WTC11 (cell line): ENCODE data around the gene GPR157. TPM values are rescaled to one million over a fixed set of nuclear protein-coding genes. Genes with fewer than 3 reads are reported as not detected.
"Not testable (repeated sequence)": the region's sequence is repeated elsewhere in the genome, so short reads cannot be mapped to it uniquely, and the experiment has no call there.

Source experiments
- ATAC-seq: fragments of 200-7000 bp; cut with Tn5 transposase; 2 replicates; pipeline ENCODE4 v1.10.0; 2021; ENCODE audit warnings: mild to moderate bottlenecking, moderate library complexity
- CTCF ChIA-PET: fragments of 300-600 bp; sonication (Branson Sonifier 250); formaldehyde crosslinking; loops from one replicate; lab custom pipeline; 2021; ENCODE audit warnings: antibody characterized with exemption; lab: Charles Lee
- POLR2A ChIA-PET: fragments of 350-600 bp; sonication (Branson Sonifier 250); formaldehyde crosslinking; loops from one replicate; lab custom pipeline; 2021; ENCODE audit warnings: antibody characterized with exemption; lab: Charles Lee
- DNase-seq: peaks from one replicate; pipeline ENCODE4 v3.0.0; 2021; ENCODE audit warnings: low spot score
- H3K27ac Mint-ChIP-seq: 2 replicates; pipeline ENCODE4 v1.8.0; 2021; ENCODE audit warnings: mixed read lengths
- H3K27me3 Mint-ChIP-seq: 2 replicates; pipeline ENCODE4 v1.8.0; 2021; ENCODE audit warnings: low read depth, mild to moderate bottlenecking, moderate library complexity, mixed read lengths
- H3K36me3 Mint-ChIP-seq: 2 replicates; pipeline ENCODE4 v1.8.0; 2021; ENCODE audit warnings: mixed read lengths
- H3K4me1 Mint-ChIP-seq: 2 replicates; pipeline ENCODE4 v1.8.0; 2022; ENCODE audit warnings: mixed read lengths
- H3K4me3 Mint-ChIP-seq: 2 replicates; pipeline ENCODE4 v1.8.0; 2021; ENCODE audit warnings: mild to moderate bottlenecking, moderate library complexity, mixed read lengths
- H3K9me3 Mint-ChIP-seq: 2 replicates; pipeline ENCODE4 v1.8.0; 2021; ENCODE audit warnings: mixed read lengths
- CREB1 ChIP-seq: sonication (generic); formaldehyde crosslinking; IDR thresholded peaks from 2 replicates; pipeline ENCODE4 v1.8.0; 2023; ENCODE audit warnings: mild to moderate bottlenecking, missing genetic modification reagents
- GTF2I ChIP-seq: fragments of 250-450 bp; sonication (Bioruptor Pico); conservative IDR thresholded peaks from 2 replicates; pipeline ENCODE4 v1.4.0; 2021; ENCODE audit warnings: mild to moderate bottlenecking
- OVOL2 ChIP-seq: fragments of 250-450 bp; sonication (Bioruptor Pico); IDR thresholded peaks from 2 replicates; pipeline ENCODE4 v1.9.0; 2021; ENCODE audit warnings: mild to moderate bottlenecking, borderline replicate concordance
- SOX15 ChIP-seq: fragments of 250-450 bp; sonication (Bioruptor Pico); IDR thresholded peaks from 2 replicates; pipeline ENCODE4 v1.9.0; 2021; ENCODE audit warnings: mild to moderate bottlenecking
- SP1 ChIP-seq: sonication (generic); formaldehyde crosslinking; conservative IDR thresholded peaks from 2 replicates; pipeline ENCODE4 v1.8.1; 2022; ENCODE audit warnings: missing genetic modification reagents
- TCF7 ChIP-seq: sonication (generic); formaldehyde crosslinking; IDR thresholded peaks from 2 replicates; pipeline ENCODE4 v1.8.0; 2022; ENCODE audit warnings: mild to moderate bottlenecking, low read depth, missing genetic modification reagents, moderate library complexity
- ZNF263 ChIP-seq: sonication (generic); formaldehyde crosslinking; IDR thresholded peaks from 2 replicates; pipeline ENCODE4 v1.8.1; 2022; ENCODE audit warnings: low read depth, mild to moderate bottlenecking, moderate library complexity, missing genetic modification reagents
- total RNA-seq: library from RNA; stranded (reverse); gene quantifications from 3 replicates; pipeline ENCODE4 v1.2.3, GENCODE V29; 2021
- TF ChIP-seq, protein P1 (sequence below): sonication (generic); formaldehyde crosslinking; IDR thresholded peaks from 2 replicates; pipeline ENCODE4 v1.8.1; 2023; ENCODE audit warnings: mild to moderate bottlenecking, missing genetic modification reagents, moderate library complexity
- TF ChIP-seq, protein P2 (sequence below): sonication (generic); formaldehyde crosslinking; IDR thresholded peaks from 2 replicates; pipeline ENCODE4 v1.8.0; 2023; ENCODE audit warnings: mild to moderate bottlenecking, missing genetic modification reagents
- TF ChIP-seq, protein P3 (sequence below): sonication (generic); formaldehyde crosslinking; conservative IDR thresholded peaks from 2 replicates; pipeline ENCODE4 v1.8.1; 2023; ENCODE audit warnings: mild to moderate bottlenecking, low read depth, missing genetic modification reagents, moderate library complexity
- TF ChIP-seq, protein P4 (sequence below): fragments of 250-450 bp; sonication (Bioruptor Pico); IDR thresholded peaks from 2 replicates; pipeline ENCODE4 v1.9.0; 2021; ENCODE audit warnings: mild to moderate bottlenecking
- TF ChIP-seq, protein P5 (sequence below): fragments of 250-450 bp; sonication (Bioruptor Pico); IDR thresholded peaks from 2 replicates; pipeline ENCODE4 v1.9.0; 2021; ENCODE audit warnings: mild to moderate bottlenecking
- TF ChIP-seq, protein P6 (sequence below): sonication (generic); formaldehyde crosslinking; IDR thresholded peaks from 2 replicates; pipeline ENCODE4 v1.8.0; 2022; ENCODE audit warnings: mild to moderate bottlenecking, missing genetic modification reagents
- TF ChIP-seq, protein P7 (sequence below): fragments of 250-450 bp; sonication (Bioruptor Pico); conservative IDR thresholded peaks from 2 replicates; pipeline ENCODE4 v1.9.0; 2021; ENCODE audit warnings: mild to moderate bottlenecking
- TF ChIP-seq, protein P8 (sequence below): fragments of 250-450 bp; sonication (Bioruptor Pico); IDR thresholded peaks from 2 replicates; pipeline ENCODE4 v1.9.0; 2021; ENCODE audit warnings: moderate library complexity, mild to moderate bottlenecking, inconsistent platforms, borderline replicate concordance
- TF ChIP-seq, protein P9 (sequence below): sonication (generic); formaldehyde crosslinking; IDR thresholded peaks from 2 replicates; pipeline ENCODE4 v1.8.1; 2022; ENCODE audit warnings: low read depth, mild to moderate bottlenecking, moderate library complexity, missing genetic modification reagents, borderline replicate concordance

The GPR157 gene
- total RNA-seq, 1 experiment from 2014 or later = 6.0 TPM

DNA sequence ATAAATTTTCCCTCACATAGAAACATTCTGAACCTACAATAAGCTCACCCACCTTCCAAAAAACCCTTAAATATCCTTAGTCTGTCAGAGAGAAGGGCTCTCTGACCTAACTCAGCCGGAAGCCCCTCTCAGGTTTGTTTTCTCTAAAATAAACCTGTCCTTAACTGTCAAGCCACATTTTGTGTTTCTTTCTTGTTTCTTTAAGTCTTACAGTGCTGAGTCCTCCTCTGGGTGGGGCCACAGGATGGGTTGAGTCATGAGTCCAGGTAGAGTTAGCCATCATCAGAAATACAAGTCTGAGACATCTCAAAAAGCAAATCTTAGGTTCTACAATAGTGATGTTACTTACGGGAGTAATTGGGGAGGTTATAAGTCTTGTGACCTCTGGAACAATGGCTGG is 33.1 kb downstream of the GPR157 start:
- H3K27ac Mint-ChIP-seq = no peak overlapping the region
- ATAC-seq = no peak
- POLR2A ChIA-PET = no interaction called here
- no peaks in the 10 kb centered on the region for H3K4me1 Mint-ChIP-seq
- H3K36me3 Mint-ChIP-seq = peaks cover 33% of the 10 kb centered on the region
- CTCF ChIA-PET = no interaction called here
- no peak for TF ChIP-seq SOX15 (CRISPR knock-in tag)
- TF ChIP-seq SP1 (CRISPR knock-in tag) = no peak
- 0 out of 2 replicates have a peak, but pooled peaks have one; percentile 17 for TF ChIP-seq GTF2I
- peaks cover 32% of the 10 kb centered on the region for H3K9me3 Mint-ChIP-seq
- peaks cover 8% of the 10 kb centered on the region for H3K27me3 Mint-ChIP-seq
- H3K4me3 Mint-ChIP-seq = no peak overlapping the region
- no peak for DNase-seq

DNA sequence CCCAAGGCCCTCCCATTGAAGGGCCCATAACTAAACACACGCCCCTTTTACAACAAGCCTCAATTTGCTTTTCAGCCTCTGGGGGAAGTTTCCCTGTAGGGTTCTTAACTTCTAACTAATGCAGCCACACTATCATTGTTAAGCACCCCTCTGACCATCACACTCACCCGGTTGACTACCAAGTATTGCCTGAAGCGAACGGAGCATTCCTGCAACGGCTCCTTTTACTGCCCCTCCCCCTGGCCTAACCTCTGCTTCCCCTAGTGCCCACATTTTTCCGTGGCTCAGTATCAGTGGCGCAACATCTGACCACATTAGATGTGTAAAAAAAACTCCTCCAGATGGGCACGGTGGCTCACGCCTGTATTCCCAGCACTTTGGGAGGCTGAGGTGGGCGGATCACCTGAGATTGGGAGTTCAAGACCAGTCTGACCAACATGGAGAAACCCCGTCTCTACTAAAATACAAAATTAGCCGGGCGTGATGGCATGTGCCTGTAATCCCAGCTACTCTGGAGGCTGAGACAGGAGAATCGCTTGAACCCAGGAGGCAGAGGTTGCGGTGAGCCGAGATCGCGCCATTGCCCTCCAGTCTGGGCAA is 34.8 kb downstream of the GPR157 start:
- POLR2A ChIA-PET, CTCF ChIA-PET, H3K4me1 Mint-ChIP-seq, H3K27ac Mint-ChIP-seq, DNase-seq, H3K27me3 Mint-ChIP-seq, H3K4me3 Mint-ChIP-seq: not testable (repeated sequence)
- H3K36me3 Mint-ChIP-seq = peaks cover 34% of the 10 kb centered on the region
- peaks cover 35% of the 10 kb centered on the region for H3K9me3 Mint-ChIP-seq
- ATAC-seq = peak; percentile 30; the same call in 1 of the 2 replicates

DNA sequence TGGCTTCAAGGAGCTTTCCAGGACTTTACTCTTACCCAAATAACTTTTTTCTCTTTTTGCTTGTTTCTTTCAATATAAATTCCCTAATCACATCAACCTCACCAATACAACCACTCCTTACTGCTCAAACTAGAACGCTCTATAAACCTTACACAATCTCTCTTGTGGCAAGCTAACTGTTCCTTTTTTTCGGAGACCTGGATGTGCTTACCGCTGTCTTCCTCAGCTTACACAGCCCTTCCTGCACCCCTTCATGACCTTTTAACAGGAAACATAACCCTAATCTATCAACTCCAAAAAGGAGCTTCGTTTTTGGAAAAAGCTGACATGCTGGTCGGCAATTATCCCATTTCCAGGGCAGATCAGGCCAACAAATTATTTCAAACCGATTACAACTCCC is 35.3 kb downstream of the GPR157 start:
- Mint-ChIP-seq H3K9me3 (peaks cover 40% of the 10 kb centered on the region), H3K4me1 (no peaks in the 10 kb centered on the region), H3K36me3 (peaks cover 39% of the 10 kb centered on the region), H3K27ac (no peak overlapping the region), H3K4me3 (no peak overlapping the region), H3K27me3 (peaks cover 8% of the 10 kb centered on the region)
- ATAC-seq (no peak), DNase-seq (no peak)
- ChIA-PET POLR2A (no interaction called here), CTCF (no interaction called here)
- TF ChIP-seq TCF7 (CRISPR knock-in tag) (no peak), CREB1 (no peak), OVOL2 (no peak), ZNF263 (CRISPR knock-in tag) (no peak)
- TF ChIP-seq, protein P1, sequence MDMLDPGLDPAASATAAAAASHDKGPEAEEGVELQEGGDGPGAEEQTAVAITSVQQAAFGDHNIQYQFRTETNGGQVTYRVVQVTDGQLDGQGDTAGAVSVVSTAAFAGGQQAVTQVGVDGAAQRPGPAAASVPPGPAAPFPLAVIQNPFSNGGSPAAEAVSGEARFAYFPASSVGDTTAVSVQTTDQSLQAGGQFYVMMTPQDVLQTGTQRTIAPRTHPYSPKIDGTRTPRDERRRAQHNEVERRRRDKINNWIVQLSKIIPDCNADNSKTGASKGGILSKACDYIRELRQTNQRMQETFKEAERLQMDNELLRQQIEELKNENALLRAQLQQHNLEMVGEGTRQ = no peak
- TF ChIP-seq, protein P2, sequence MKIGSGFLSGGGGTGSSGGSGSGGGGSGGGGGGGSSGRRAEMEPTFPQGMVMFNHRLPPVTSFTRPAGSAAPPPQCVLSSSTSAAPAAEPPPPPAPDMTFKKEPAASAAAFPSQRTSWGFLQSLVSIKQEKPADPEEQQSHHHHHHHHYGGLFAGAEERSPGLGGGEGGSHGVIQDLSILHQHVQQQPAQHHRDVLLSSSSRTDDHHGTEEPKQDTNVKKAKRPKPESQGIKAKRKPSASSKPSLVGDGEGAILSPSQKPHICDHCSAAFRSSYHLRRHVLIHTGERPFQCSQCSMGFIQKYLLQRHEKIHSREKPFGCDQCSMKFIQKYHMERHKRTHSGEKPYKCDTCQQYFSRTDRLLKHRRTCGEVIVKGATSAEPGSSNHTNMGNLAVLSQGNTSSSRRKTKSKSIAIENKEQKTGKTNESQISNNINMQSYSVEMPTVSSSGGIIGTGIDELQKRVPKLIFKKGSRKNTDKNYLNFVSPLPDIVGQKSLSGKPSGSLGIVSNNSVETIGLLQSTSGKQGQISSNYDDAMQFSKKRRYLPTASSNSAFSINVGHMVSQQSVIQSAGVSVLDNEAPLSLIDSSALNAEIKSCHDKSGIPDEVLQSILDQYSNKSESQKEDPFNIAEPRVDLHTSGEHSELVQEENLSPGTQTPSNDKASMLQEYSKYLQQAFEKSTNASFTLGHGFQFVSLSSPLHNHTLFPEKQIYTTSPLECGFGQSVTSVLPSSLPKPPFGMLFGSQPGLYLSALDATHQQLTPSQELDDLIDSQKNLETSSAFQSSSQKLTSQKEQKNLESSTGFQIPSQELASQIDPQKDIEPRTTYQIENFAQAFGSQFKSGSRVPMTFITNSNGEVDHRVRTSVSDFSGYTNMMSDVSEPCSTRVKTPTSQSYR = no peak
- TF ChIP-seq, protein P3, sequence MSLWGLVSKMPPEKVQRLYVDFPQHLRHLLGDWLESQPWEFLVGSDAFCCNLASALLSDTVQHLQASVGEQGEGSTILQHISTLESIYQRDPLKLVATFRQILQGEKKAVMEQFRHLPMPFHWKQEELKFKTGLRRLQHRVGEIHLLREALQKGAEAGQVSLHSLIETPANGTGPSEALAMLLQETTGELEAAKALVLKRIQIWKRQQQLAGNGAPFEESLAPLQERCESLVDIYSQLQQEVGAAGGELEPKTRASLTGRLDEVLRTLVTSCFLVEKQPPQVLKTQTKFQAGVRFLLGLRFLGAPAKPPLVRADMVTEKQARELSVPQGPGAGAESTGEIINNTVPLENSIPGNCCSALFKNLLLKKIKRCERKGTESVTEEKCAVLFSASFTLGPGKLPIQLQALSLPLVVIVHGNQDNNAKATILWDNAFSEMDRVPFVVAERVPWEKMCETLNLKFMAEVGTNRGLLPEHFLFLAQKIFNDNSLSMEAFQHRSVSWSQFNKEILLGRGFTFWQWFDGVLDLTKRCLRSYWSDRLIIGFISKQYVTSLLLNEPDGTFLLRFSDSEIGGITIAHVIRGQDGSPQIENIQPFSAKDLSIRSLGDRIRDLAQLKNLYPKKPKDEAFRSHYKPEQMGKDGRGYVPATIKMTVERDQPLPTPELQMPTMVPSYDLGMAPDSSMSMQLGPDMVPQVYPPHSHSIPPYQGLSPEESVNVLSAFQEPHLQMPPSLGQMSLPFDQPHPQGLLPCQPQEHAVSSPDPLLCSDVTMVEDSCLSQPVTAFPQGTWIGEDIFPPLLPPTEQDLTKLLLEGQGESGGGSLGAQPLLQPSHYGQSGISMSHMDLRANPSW = no peak
- TF ChIP-seq, protein P4, sequence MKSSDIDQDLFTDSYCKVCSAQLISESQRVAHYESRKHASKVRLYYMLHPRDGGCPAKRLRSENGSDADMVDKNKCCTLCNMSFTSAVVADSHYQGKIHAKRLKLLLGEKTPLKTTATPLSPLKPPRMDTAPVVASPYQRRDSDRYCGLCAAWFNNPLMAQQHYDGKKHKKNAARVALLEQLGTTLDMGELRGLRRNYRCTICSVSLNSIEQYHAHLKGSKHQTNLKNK (CRISPR knock-in tag) = no peak
- TF ChIP-seq, protein P5, sequence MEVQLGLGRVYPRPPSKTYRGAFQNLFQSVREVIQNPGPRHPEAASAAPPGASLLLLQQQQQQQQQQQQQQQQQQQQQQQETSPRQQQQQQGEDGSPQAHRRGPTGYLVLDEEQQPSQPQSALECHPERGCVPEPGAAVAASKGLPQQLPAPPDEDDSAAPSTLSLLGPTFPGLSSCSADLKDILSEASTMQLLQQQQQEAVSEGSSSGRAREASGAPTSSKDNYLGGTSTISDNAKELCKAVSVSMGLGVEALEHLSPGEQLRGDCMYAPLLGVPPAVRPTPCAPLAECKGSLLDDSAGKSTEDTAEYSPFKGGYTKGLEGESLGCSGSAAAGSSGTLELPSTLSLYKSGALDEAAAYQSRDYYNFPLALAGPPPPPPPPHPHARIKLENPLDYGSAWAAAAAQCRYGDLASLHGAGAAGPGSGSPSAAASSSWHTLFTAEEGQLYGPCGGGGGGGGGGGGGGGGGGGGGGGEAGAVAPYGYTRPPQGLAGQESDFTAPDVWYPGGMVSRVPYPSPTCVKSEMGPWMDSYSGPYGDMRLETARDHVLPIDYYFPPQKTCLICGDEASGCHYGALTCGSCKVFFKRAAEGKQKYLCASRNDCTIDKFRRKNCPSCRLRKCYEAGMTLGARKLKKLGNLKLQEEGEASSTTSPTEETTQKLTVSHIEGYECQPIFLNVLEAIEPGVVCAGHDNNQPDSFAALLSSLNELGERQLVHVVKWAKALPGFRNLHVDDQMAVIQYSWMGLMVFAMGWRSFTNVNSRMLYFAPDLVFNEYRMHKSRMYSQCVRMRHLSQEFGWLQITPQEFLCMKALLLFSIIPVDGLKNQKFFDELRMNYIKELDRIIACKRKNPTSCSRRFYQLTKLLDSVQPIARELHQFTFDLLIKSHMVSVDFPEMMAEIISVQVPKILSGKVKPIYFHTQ (CRISPR knock-in tag) = no peak
- TF ChIP-seq, protein P6, sequence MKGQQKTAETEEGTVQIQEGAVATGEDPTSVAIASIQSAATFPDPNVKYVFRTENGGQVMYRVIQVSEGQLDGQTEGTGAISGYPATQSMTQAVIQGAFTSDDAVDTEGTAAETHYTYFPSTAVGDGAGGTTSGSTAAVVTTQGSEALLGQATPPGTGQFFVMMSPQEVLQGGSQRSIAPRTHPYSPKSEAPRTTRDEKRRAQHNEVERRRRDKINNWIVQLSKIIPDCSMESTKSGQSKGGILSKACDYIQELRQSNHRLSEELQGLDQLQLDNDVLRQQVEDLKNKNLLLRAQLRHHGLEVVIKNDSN = no peak
- TF ChIP-seq, protein P7, sequence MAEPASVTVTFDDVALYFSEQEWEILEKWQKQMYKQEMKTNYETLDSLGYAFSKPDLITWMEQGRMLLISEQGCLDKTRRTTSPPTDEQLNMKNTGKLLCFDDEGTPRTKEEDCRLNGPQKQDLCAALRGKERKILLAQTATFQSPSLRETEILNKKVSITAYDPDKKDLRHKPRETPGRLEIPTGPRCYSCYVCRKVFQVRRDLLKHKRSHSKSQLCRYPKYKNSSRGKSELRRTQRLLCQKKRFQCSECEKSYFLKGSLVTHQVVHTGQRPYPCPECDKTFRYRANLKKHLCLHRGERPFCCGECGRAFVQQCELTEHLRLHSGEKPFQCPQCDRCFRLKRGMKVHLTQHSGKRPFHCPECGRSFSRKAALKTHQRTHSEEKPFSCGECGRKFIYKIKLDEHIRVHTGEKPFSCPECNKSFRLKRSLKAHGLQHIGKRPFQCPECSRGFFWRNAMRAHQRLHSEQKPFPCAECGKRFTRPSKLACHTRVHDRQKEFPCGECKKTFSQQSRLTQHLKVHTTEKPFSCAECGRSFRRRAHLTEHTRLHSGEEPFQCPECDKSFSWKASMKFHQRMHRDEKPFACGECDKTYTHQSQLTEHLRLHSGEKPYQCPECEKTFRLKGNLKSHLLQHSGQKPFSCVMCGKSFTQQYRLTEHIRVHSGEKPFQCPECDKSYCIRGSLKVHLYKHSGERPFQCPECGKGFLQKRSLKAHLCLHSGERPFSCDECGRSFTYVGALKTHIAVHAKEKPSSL (CRISPR knock-in tag) = no peak
- TF ChIP-seq, protein P8, sequence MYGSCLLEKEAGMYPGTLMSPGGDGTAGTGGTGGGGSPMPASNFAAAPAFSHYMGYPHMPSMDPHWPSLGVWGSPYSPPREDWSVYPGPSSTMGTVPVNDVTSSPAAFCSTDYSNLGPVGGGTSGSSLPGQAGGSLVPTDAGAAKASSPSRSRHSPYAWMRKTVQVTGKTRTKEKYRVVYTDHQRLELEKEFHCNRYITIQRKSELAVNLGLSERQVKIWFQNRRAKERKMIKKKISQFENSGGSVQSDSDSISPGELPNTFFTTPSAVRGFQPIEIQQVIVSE = no peak
- TF ChIP-seq, protein P9, sequence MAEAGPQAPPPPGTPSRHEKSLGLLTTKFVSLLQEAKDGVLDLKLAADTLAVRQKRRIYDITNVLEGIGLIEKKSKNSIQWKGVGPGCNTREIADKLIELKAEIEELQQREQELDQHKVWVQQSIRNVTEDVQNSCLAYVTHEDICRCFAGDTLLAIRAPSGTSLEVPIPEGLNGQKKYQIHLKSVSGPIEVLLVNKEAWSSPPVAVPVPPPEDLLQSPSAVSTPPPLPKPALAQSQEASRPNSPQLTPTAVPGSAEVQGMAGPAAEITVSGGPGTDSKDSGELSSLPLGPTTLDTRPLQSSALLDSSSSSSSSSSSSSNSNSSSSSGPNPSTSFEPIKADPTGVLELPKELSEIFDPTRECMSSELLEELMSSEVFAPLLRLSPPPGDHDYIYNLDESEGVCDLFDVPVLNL (CRISPR knock-in tag) = no peak
